Subcutaneous abdominal adipose tissue (tissue), 5 donors: ENCODE data around the gene NAA20.
A peak's percentile ranks its signal among the peaks of the same experiment; 100 is the strongest.
"Not testable (repeated sequence)": the region's sequence is repeated elsewhere in the genome, so short reads cannot be mapped to it uniquely, and the experiment has no call there.

Experiments
- H3K27ac ChIP-seq: one replicate; pipeline ENCODE4 v1.7.0; 2013; ENCODE audit warnings: low read depth, mild to moderate bottlenecking, inconsistent platforms, low read length, moderate library complexity
- H3K27me3 ChIP-seq, 5 donors: one replicate each; pipeline ENCODE4 v1.7.0; 2013; ENCODE audit warnings: low read length in 5 of 5, inconsistent platforms in 1 of 5; ENCODE audit not compliant: control insufficient read depth in 5 of 5, insufficient read depth in 4 of 5
- H3K36me3 ChIP-seq, 5 donors: one replicate each; pipeline ENCODE4 v1.7.0; 2013; ENCODE audit warnings: low read length in 5 of 5; ENCODE audit not compliant: control insufficient read depth in 5 of 5, insufficient read depth in 5 of 5
- H3K4me1 ChIP-seq, 5 donors: one replicate each; pipeline ENCODE4 v1.7.0; 2013; ENCODE audit warnings: low read length in 5 of 5, mild to moderate bottlenecking in 3 of 5, moderate library complexity in 1 of 5; ENCODE audit not compliant: control insufficient read depth in 5 of 5, insufficient read depth in 5 of 5
- H3K4me3 ChIP-seq, 5 donors: one replicate each; pipeline ENCODE4 v1.7.0; 2013; ENCODE audit warnings: low read length in 5 of 5, low read depth in 1 of 5
- H3K9ac ChIP-seq, 5 donors: one replicate each; pipeline ENCODE4 v1.7.0; 2013; ENCODE audit warnings: low read length in 5 of 5, mild to moderate bottlenecking in 4 of 5, moderate library complexity in 3 of 5
- H3K9me3 ChIP-seq, 5 donors: one replicate each; pipeline ENCODE4 v1.7.0; 2013; ENCODE audit warnings: low read length in 5 of 5; ENCODE audit not compliant: control insufficient read depth in 5 of 5
- donor health status: healthy.
- donor health status: healthy.
- donor health status: healthy.
- donor health status: healthy.
- donor health status: healthy.

The NAA20 gene

DNA sequence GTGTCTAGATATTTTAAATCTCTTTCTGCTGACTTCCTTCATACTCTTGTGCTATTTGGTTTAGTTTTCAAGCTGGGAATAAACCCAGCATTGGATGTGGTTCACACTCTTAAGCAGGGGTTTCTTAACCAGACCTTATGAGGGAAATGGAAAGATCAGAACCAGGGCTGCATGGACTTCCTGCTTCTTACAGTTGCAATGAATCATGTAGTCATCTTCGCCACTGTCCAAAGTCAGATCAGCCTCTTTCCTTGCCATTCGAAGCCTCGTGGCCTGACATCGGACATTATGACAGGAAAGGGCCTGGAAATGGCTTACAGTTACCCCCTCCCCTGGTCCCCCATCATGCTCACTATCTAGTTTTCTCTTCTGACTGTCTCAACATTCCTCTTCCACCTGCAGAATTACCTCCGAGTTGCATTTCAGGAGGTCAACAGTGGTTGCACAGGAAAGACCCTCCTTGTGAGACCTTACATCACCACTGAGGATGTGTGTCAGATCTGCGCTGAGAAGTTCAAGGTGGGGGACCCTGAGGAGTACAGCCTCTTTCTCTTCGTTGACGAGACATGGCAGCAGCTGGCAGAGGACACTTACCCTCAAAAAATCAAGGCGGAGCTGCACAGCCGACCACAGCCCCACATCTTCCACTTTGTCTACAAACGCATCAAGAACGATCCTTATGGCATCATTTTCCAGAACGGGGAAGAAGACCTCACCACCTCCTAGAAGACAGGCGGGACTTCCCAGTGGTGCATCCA is 16.8 kb upstream of the NAA20 start:
- Histone ChIP-seq H3K9ac (no peak overlapping the region), H3K27ac (peak overlapping the region; percentile 34), H3K9me3 (no peaks in the 10 kb centered on the region), H3K4me3 (no peak overlapping the region), H3K36me3 (peaks cover 4 to 54% (median 41%) of the 10 kb centered on the region in 5 donors), H3K27me3 (no peaks in the 10 kb centered on the region), H3K4me1 (peaks cover 6 to 78% (median 57%) of the 10 kb centered on the region in 5 donors)

DNA sequence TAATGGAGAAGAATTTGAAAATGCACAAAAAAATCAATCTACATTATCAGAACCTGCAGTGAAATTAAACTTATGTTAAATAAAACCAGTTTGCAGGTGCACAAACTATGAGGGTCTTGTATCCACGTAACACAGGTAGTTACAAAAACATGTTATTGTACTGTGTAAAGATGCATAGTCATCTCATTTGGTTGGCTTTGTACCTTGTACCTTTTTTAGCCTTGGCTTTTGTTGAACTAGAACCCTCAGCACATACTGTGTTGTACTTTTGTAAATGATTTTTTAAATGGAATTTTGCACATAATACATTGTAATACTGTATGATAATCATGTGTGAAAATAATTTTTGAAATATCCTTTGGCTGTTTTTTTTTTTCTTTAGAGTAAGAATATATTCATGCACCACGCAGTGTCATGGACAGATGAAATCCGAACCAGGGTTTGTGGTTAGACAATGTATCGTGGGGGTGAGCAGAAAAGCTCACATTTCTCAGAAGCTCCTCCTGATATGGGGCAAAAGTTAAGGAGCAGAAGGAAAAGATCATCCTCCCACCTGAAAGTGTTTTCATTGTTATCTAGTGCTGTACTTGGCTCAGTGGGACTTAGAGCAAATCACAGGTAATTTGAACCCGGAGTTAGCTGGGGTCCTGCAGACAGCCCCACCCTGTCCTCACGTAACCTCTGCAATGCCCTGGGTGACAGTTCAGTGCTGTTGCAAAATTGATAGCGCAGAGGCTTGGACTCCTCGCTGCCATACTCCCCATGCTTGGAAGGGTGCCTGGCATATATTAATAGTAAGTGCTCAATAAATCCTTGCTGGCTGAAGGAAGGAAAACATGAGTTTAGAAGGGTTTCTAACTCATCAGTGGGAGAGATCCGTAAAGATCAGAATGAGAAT is 14.8 kb upstream of the NAA20 start:
- Histone ChIP-seq H3K27ac (peak overlapping the region; percentile 85), H3K4me1 (peaks cover 6 to 64% (median 46%) of the 10 kb centered on the region in 5 donors), H3K27me3 (no peaks in the 10 kb centered on the region), H3K9me3 (no peaks in the 10 kb centered on the region), H3K4me3 (peak overlapping the region in 2 of 5 donors; percentile 48 to 61), H3K9ac (peak overlapping the region in 1 of 5 donors; percentile 42), H3K36me3 (peaks cover 4 to 39% (median 29%) of the 10 kb centered on the region in 5 donors)

DNA sequence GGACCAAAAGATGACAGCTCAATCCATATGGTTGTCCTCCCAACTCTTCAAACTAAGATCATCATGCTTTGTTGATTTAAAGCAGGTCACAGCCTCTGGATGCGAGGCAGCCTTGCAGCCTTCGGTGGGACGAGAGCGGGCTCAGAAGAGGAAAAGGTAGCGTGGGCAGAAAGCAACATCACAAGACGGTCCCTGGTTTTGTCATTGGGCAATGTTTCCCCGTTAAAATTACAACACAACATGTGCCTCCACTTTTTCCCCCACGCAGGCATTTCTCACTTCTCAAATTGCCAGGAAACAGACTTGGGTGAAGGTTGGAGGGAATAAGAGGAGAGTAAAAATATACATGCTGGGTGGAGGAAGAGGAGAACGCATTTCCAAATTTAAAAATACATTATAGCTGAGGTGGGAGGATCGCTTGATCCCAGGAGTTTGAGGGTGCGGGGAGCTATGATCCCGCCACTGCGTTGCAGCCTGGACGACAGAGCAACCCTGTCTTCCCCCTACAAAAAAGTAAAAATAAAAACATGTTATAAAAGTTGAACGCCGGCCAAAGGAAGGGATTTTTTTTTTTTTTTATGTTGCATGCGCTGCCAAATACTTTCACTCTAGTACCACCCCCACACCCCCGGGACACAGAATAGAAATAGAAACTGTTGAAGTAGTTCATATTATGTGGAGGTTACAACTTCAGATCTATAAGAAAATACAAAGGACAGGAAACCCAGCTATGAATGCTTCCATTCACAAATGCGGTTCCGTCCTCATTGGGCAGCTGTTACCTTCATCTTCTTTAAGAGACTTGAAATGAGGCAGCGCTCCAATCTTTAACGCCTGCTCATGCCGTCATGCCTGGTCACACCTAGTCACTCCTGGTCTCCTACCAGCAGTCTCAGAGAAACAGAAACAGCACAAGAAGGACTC is 13.9 kb upstream of the NAA20 start:
- Histone ChIP-seq H3K4me1 (peaks cover 6 to 64% (median 47%) of the 10 kb centered on the region in 5 donors), H3K9ac (peak overlapping the region; percentile 34 to 75 (median 62)), H3K4me3 (peak overlapping the region; percentile 34 to 65 (median 59)), H3K9me3 (no peaks in the 10 kb centered on the region), H3K27ac (peak overlapping the region; percentile 85), H3K36me3 (peaks cover 4 to 33% (median 27%) of the 10 kb centered on the region in 5 donors), H3K27me3 (no peaks in the 10 kb centered on the region)

DNA sequence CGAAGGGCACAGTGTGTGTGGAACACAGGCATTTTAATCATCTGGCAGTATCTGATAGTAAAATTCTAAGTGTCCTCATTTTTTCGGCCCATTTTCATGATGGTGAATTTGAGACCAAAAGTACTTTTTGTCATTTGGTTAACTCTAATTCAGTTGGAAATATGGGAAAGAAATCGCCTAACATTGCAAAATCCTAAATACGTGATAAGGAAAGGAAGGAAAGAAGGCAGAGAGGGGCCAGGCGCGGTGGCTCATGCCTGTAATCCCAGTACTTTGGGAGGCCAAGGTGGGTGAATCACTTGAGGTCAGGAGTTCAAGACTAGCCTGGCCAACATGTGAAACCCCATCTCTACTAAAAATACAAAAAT is 13.2 kb upstream of the NAA20 start:
- not testable (repeated sequence) for H3K9me3 ChIP-seq, H3K27me3 ChIP-seq
- H3K4me3 ChIP-seq = peak overlapping the region; percentile 34 to 65 (median 59)
- H3K36me3 ChIP-seq = peaks cover 4 to 27% (median 20%) of the 10 kb centered on the region in 5 donors
- H3K9ac ChIP-seq = peak overlapping the region; percentile 34 to 75 (median 62)
- peak overlapping the region; percentile 85 for H3K27ac ChIP-seq
- peaks cover 6 to 60% (median 44%) of the 10 kb centered on the region in 5 donors for H3K4me1 ChIP-seq

DNA sequence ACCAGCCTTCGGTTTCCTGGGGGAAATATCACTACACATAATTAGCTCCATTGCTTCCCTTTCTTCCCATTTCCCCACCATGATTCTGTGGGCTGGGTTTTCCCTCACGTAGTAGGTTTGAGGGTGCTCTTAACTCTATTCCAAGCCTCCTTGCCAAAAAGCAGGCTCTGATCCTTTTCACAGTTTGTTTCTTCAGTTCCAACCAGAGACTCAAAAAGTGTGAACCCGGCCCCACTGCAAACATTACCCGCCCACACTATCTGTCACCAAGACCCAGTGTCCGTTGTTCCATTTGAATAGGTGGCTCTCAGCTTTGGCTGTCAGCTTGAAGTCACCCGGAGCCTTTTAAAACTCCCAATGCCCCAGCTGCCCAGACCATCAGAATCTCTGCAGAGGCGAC is 11.8 kb upstream of the NAA20 start:
- no peak overlapping the region for H3K4me3 ChIP-seq
- no peak overlapping the region for H3K27ac ChIP-seq
- no peak overlapping the region for H3K9ac ChIP-seq
- no peaks in the 10 kb centered on the region for H3K9me3 ChIP-seq
- no peaks in the 10 kb centered on the region for H3K27me3 ChIP-seq
- H3K4me1 ChIP-seq = peaks cover 6 to 54% (median 46%) of the 10 kb centered on the region in 5 donors
- H3K36me3 ChIP-seq = peaks cover 4 to 13% (median 9%) of the 10 kb centered on the region in 5 donors

DNA sequence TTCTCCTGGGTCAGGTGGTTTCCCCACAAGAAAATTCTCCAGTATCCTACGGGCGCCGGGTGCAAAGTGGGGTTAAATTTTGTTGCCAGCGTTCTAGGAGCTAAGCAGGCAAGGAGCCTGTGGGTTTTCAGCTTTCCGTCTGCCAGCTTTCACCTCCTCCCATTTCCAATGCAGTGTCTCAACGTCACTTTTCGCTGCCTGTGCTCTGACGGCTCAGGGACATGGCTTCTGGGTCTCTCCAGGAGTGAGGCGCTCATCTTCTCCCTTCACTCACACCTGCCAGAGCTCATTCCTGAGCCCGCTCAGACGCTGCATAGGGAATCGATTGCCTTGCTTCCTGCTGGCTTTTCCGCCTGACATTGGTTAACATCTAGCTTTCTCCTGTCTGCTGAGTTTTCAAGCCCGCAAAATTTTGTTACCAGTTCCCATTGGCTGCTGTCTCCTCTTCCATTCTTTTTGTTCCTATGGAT is 7.3 kb upstream of the NAA20 start:
- H3K36me3 ChIP-seq = no peaks in the 10 kb centered on the region
- H3K4me1 ChIP-seq = peaks cover 0 to 22% (median 21%) of the 10 kb centered on the region in 5 donors
- H3K9ac ChIP-seq = peak overlapping the region in 1 of 5 donors; percentile 24
- H3K4me3 ChIP-seq = peak overlapping the region in 1 of 5 donors; percentile 43
- H3K27ac ChIP-seq = no peak overlapping the region
- no peaks in the 10 kb centered on the region for H3K9me3 ChIP-seq
- no peaks in the 10 kb centered on the region for H3K27me3 ChIP-seq

DNA sequence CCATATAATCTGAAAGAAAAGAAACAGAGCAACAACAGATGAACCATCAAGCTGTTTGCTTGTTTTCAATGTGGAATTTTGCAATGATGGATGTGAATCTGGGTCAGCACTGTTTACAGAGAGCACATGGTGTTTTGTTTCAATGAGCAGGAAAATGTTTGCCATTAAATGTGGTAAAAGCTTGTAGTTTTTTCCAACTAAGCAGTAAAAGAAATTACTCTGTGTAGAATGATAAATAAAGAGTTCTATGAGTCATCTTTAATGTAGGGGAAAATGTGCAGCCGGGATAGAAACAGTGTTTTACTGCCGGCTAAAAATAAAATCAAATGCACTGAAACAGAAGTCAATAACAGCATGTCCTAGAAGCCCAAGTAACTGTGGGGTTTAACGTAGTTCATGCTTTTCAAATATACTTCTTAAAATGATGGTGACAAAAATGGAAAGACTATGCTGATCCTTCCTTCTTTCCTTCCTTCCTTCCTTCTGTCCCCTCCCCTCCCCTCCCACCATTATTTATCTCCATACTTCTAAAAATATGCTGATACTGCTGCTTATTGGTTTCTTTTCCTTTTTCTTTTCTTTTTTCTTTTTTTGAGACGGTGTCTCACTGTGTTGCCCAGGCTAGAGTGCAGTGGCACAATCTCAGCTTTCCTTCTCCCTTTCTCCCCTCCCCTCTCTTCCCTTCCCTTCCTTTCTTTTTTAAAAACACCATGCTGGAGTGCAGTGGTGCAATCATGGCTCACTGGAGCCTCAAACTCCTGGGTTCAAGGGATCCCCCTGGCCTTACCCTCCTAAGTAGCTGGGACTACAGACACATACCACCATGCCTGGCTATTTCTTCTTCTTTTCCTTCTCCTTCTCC is 6.3 kb upstream of the NAA20 start:
- peak overlapping the region; percentile 35 for H3K27ac ChIP-seq
- no peak overlapping the region for H3K4me3 ChIP-seq
- no peaks in the 10 kb centered on the region for H3K9me3 ChIP-seq
- peaks cover 0 to 22% (median 19%) of the 10 kb centered on the region in 5 donors for H3K4me1 ChIP-seq
- H3K36me3 ChIP-seq = no peaks in the 10 kb centered on the region
- no peaks in the 10 kb centered on the region for H3K27me3 ChIP-seq
- H3K9ac ChIP-seq = no peak overlapping the region

DNA sequence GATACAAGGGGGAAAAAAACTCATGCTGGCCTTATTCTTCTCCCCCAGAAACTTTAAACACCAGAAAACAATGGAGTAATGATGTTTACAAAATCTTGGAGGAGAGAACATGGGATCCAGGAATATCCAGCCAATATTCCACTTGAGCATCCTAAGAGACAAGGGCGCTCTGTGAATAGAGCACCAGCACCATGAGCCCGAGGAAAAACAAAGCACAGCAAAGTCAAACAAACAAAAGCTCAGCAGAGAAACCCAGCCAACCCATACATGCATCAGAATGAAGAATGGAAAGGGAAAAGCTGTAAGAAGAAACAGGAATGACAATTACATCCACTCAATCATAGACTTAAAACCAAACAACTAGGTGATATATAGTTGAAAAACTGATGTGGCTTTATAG is 4.6 kb upstream of the NAA20 start:
- Histone ChIP-seq H3K9ac (no peak overlapping the region), H3K4me1 (peaks cover 0 to 26% (median 22%) of the 10 kb centered on the region in 5 donors), H3K27me3 (no peaks in the 10 kb centered on the region), H3K4me3 (no peak overlapping the region), H3K9me3 (no peaks in the 10 kb centered on the region), H3K27ac (no peak overlapping the region), H3K36me3 (no peaks in the 10 kb centered on the region)

DNA sequence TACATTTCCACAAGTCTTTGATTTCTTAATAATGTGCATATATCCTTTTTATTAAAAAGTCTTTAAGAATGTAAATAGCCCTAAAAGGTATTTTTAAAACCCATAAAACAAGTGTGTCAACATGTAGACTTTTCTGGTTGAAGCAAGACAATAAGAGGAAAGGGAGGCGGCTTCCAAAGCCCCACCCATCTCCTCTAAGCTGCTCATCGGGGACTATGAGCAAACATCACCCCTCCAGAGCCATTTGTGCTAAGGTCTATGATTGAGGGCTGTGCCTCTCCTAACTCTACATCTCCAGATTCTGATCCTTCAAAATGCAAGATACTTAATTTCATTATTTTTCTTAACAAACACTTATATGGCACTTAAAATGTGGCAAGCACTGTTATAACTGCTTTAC is 2.5 kb upstream of the NAA20 start:
- H3K27me3 ChIP-seq = no peaks in the 10 kb centered on the region
- no peak overlapping the region for H3K9ac ChIP-seq
- no peak overlapping the region for H3K27ac ChIP-seq
- peaks cover 0 to 3% (median 0%) of the 10 kb centered on the region in 5 donors for H3K36me3 ChIP-seq
- peaks cover 0 to 42% (median 38%) of the 10 kb centered on the region in 5 donors for H3K4me1 ChIP-seq
- H3K4me3 ChIP-seq = no peak overlapping the region
- H3K9me3 ChIP-seq = no peaks in the 10 kb centered on the region
